Gastroesophageal sphincter (tissue), 3 donors: Measurements from ENCODE around the gene ZNF486.

Experiments used
- CTCF ChIP-seq, 4 experiments: fragments of 200-600 bp in 2 of 4; fragments of 450-650 bp in 2 of 4; sonication (generic) in 1 of 4; IDR thresholded peaks; one replicate each; pipeline ENCODE4 v1.5.1; 2017 to 2019; ENCODE audit warnings: antibody characterized with exemption in 4 of 4, mild to moderate bottlenecking in 2 of 4, moderate library complexity in 2 of 4
- POLR2AphosphoS5 ChIP-seq: sonication (generic); formaldehyde crosslinking; IDR thresholded peaks from one replicate; pipeline ENCODE4 v1.6.1; 2017; ENCODE audit warnings: antibody characterized with exemption

DNA sequence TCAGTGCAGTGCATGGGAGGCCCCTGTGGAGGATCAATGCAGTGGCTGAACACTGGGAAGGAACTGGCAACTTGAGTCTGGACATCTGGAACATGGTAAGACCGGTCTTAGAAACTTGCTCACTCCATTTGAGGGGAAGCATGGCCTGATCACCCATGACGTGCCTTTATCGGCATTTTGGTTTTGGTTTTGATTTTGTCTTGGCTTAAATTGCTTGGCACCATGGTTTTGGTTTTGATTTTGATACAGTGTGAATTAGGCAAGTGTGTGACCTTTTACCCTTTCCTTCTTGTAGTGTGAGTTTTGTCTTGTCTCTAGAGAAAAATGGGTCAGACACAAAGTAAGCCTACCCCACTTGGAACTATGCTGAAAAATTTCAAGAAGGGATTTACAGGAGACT, 77.3 kb downstream of the ZNF486 start:
- TF ChIP-seq POLR2AphosphoS5 (no peak), CTCF (IDR thresholded peaks at IDR 0.05) (no peak)
